SK-N-SH (cell line): Measurements from ENCODE around the gene FLYWCH2.

Source experiments
- CHD2 ChIP-seq: fragments of 150-350 bp; IDR thresholded peaks from 2 replicates; pipeline ENCODE4 v1.6.1; 2018; ENCODE audit warnings: low read length; ENCODE audit not compliant: partially characterized antibody
- CTCF ChIP-seq: fragments of 200-600 bp; sonication (generic); IDR thresholded peaks from 2 replicates; pipeline ENCODE4 v1.6.1; 2017; ENCODE audit warnings: antibody characterized with exemption, mild to moderate bottlenecking, moderate library complexity
- TF ChIP-seq, protein P1 (sequence below): IDR thresholded peaks from 2 replicates; pipeline ENCODE4 v1.6.1; 2012; ENCODE audit warnings: mild to moderate bottlenecking, low read depth, low read length, moderate library complexity

- TF ChIP-seq CHD2 (no peak), CTCF (no peak)
- TF ChIP-seq, protein P1, sequence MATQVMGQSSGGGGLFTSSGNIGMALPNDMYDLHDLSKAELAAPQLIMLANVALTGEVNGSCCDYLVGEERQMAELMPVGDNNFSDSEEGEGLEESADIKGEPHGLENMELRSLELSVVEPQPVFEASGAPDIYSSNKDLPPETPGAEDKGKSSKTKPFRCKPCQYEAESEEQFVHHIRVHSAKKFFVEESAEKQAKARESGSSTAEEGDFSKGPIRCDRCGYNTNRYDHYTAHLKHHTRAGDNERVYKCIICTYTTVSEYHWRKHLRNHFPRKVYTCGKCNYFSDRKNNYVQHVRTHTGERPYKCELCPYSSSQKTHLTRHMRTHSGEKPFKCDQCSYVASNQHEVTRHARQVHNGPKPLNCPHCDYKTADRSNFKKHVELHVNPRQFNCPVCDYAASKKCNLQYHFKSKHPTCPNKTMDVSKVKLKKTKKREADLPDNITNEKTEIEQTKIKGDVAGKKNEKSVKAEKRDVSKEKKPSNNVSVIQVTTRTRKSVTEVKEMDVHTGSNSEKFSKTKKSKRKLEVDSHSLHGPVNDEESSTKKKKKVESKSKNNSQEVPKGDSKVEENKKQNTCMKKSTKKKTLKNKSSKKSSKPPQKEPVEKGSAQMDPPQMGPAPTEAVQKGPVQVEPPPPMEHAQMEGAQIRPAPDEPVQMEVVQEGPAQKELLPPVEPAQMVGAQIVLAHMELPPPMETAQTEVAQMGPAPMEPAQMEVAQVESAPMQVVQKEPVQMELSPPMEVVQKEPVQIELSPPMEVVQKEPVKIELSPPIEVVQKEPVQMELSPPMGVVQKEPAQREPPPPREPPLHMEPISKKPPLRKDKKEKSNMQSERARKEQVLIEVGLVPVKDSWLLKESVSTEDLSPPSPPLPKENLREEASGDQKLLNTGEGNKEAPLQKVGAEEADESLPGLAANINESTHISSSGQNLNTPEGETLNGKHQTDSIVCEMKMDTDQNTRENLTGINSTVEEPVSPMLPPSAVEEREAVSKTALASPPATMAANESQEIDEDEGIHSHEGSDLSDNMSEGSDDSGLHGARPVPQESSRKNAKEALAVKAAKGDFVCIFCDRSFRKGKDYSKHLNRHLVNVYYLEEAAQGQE, result no peak
Observed at GRCh38 chr16:2858245-2859025, 24.6 kb upstream of the FLYWCH2 start.
